ENCODE results near the gene RAF1. TPM values are rescaled to one million over a fixed set of nuclear protein-coding genes. Genes with fewer than 3 reads are reported as not detected.

The RAF1 gene
- total RNA-seq, 1 experiment from 2014 or later, result 101 TPM

- H3K27ac Mint-ChIP-seq, result no peak overlapping the region
- no peaks in the 10 kb centered on the region for H3K27me3 Mint-ChIP-seq (ENCODE audit: low read depth)
- no peak overlapping the region for H3K4me3 Mint-ChIP-seq
- ChIA-PET POLR2A (no interaction called here), CTCF (interaction anchor here (1.8 kb wide), 1 partner anchor 18 kb away, joined by 3 read pairs; no protein-coding TSS in a partner anchor)
- H3K4me1 Mint-ChIP-seq, result 0 out of 2 replicates have a peak, but pooled peaks cover 3% of the 10 kb centered on the region
- H3K9me3 Mint-ChIP-seq, result no peaks in the 10 kb centered on the region
- H3K36me3 Mint-ChIP-seq, result peaks cover 61% of the 10 kb centered on the region
- TF ChIP-seq IRF1 (CRISPR knock-in tag; IDR thresholded peaks at IDR 0.05) (no peak), FOXP1 (CRISPR knock-in tag; IDR thresholded peaks at IDR 0.05; ENCODE audit: borderline replicate concordance) (no peak), JUN (CRISPR knock-in tag; IDR thresholded peaks at IDR 0.05) (no peak), PRDM15 (CRISPR knock-in tag; IDR thresholded peaks at IDR 0.05) (no peak), KAT7 (CRISPR knock-in tag; IDR thresholded peaks at IDR 0.05; ENCODE audit: borderline replicate concordance) (no peak), ARID4B (CRISPR knock-in tag; IDR thresholded peaks at IDR 0.05; ENCODE audit: borderline replicate concordance) (no peak), CREM (CRISPR knock-in tag; IDR thresholded peaks at IDR 0.05) (no peak), GABPB1 (CRISPR knock-in tag; IDR thresholded peaks at IDR 0.05) (no peak), ZNF263 (CRISPR knock-in tag; IDR thresholded peaks at IDR 0.05; ENCODE audit: low read depth) (no peak), ZNF138 (CRISPR knock-in tag; conservative IDR thresholded peaks at IDR 0.05) (no peak), E2F1 (CRISPR knock-in tag; IDR thresholded peaks at IDR 0.05) (no peak), ZNF425 (CRISPR knock-in tag; conservative IDR thresholded peaks at IDR 0.05) (no peak), CTCF (IDR thresholded peaks at IDR 0.05) (no peak), ATF2 (CRISPR knock-in tag; IDR thresholded peaks at IDR 0.05; ENCODE audit: borderline replicate concordance, low read depth) (no peak), ZNF512 (CRISPR knock-in tag; IDR thresholded peaks at IDR 0.05; ENCODE audit: borderline replicate concordance) (no peak)
- DNase-seq (ENCODE audit: low spot score), result no peak
- ATAC-seq, result no peak
Observed at GRCh38 chr3:12583280-12583679, 80.6 kb downstream of the RAF1 start.
